Fibroblast of lung (primary cell): ENCODE measurements around the gene VASN. TPM values are rescaled to one million over a fixed set of nuclear protein-coding genes. Genes with fewer than 3 reads are reported as not detected.
"Not testable (repeated sequence)": the region's sequence is repeated elsewhere in the genome, so short reads cannot be mapped to it uniquely, and the experiment has no call there.

Experiments
- DNase-seq, 2 donors: peaks; one replicate each; pipeline versions ENCODE4 v3.0.0 to v3.0.0-alpha.2; 2010; ENCODE audit warnings: low read depth in 2 of 2
- H2AFZ ChIP-seq: 2 replicates; pipeline ENCODE4 v1.5.1; 2012; ENCODE audit warnings: low read length, control low read depth, inconsistent platforms
- H3K27ac ChIP-seq: 2 replicates; pipeline ENCODE4 v1.5.1; 2011; ENCODE audit warnings: low read length, control low read depth; ENCODE audit not compliant: insufficient read depth
- H3K27me3 ChIP-seq: 2 replicates; pipeline ENCODE4 v1.5.1; 2011; ENCODE audit warnings: mild to moderate bottlenecking, low read length; ENCODE audit not compliant: control insufficient read depth, insufficient read depth
- H3K36me3 ChIP-seq: 2 replicates; pipeline ENCODE4 v1.5.1; 2011; ENCODE audit warnings: low read length; ENCODE audit not compliant: control insufficient read depth, insufficient read depth
- H3K4me1 ChIP-seq: 2 replicates; pipeline ENCODE4 v1.5.1; 2011; ENCODE audit warnings: low read length; ENCODE audit not compliant: control insufficient read depth, insufficient read depth; ENCODE audit errors: extremely low read depth
- H3K4me2 ChIP-seq: 2 replicates; pipeline ENCODE4 v1.5.1; 2011; ENCODE audit warnings: low read length, control low read depth; ENCODE audit not compliant: insufficient read depth; ENCODE audit errors: extremely low read depth
- H3K4me3 ChIP-seq, 4 experiments: fragments of 200-600 bp in 1 of 4; sonication (generic) in 1 of 4; replicated peaks in 1 of 4; 2 replicates each; pipeline ENCODE4 v1.5.1; 2011 to 2016; ENCODE audit warnings: low read length in 4 of 4, low read depth in 3 of 4, mild to moderate bottlenecking in 3 of 4, control low read depth in 2 of 4, inconsistent platforms in 1 of 4, mixed read lengths in 1 of 4; ENCODE audit not compliant: insufficient read depth in 1 of 4; ENCODE audit errors: control extremely low read depth in 1 of 4
- H3K79me2 ChIP-seq: 2 replicates; pipeline ENCODE4 v1.5.1; 2012; ENCODE audit warnings: mild to moderate bottlenecking, low read length, inconsistent platforms; ENCODE audit not compliant: control insufficient read depth, insufficient read depth
- H3K9ac ChIP-seq: 2 replicates; pipeline ENCODE4 v1.5.1; 2011; ENCODE audit warnings: mild to moderate bottlenecking, low read length, control low read depth; ENCODE audit not compliant: insufficient read depth
- H3K9me3 ChIP-seq: 2 replicates; pipeline ENCODE4 v1.5.1; 2012; ENCODE audit warnings: low read depth, low read length; ENCODE audit not compliant: control insufficient read depth, insufficient read depth
- H4K20me1 ChIP-seq: 2 replicates; pipeline ENCODE4 v1.5.1; 2011; ENCODE audit warnings: low read length; ENCODE audit not compliant: control insufficient read depth, insufficient read depth; ENCODE audit errors: extremely low read depth
- CTCF ChIP-seq, 2 donors: IDR thresholded peaks in 1 of 2; conservative IDR thresholded peaks in 1 of 2; 1 replicate in 1 of 2; 2 replicates in 1 of 2; pipeline ENCODE4 v1.5.1; 2011 to 2012; ENCODE audit warnings: low read length in 2 of 2, control low read depth in 1 of 2, inconsistent platforms in 1 of 2, low read depth in 1 of 2, mild to moderate bottlenecking in 1 of 2
- EZH2 ChIP-seq: IDR thresholded peaks from 2 replicates; pipeline ENCODE4 v1.5.1; 2012; ENCODE audit warnings: low read length, control low read depth, mild to moderate bottlenecking; ENCODE audit errors: missing control alignments
- polyA plus RNA-seq, 2 donors: library from polyadenylated mRNA; depleted of rRNA in 1 of 2; stranded (reverse) in 1 of 2; unstranded in 1 of 2; fragments of >200 nt; gene quantifications; 2 replicates each; pipeline ENCODE4 v1.2.1, GENCODE V29; 2011 to 2012; ENCODE audit warnings: missing spikeins in 1 of 2
- total RNA-seq: library from RNA; depleted of rRNA; stranded (reverse); fragments of >200 nt; gene quantifications from 2 replicates; pipeline ENCODE4 v1.2.1, GENCODE V29; 2014

The VASN gene
- total and polyA plus RNA-seq, 2 donors (not counting 1 experiment from before 2014, with no cell fraction given) = 61.9 to 79.4 TPM

DNA sequence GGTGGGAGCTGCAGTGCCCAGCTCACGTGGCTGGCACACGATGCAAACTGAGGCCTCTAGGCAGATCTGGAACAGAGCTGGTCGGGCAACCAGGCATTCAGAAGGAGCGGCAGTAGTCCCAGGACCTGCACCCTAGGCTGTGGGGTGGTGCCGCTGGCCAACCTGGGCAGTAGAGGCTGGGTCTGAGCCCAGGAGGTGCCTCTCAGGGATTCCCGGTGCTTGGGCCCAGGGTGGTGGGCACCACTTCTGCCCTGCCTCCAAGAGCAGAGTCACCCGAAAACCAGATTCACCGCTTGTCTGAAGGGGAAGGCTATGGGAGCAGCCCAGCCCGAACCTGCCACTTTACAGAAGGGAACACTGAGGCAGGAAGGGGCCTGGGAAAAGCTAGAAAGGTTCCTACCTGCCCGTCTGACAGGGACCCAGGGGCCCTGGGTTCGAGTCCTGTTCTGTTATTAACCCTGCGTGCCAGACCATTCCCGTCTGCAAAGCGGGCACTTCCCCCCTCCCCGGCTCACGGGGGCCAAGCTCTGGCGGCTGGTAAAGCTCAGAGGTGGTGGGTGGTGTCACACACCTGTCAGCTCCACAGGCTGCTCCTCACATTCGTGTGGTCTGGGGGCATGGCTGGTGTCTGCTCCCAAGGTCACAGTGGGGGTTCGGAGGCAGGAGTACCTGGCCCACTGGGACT, 38.9 kb upstream of the VASN start:
- Histone ChIP-seq H3K4me2 (no peak overlapping the region), H3K79me2 (peaks cover 50% of the 10 kb centered on the region), H3K9ac (no peak overlapping the region), H3K27me3 (no peaks in the 10 kb centered on the region), H2AFZ (no peak overlapping the region), H3K27ac (no peak overlapping the region), H3K4me3 (no peak overlapping the region), H3K36me3 (peaks cover 27% of the 10 kb centered on the region), H3K9me3 (no peaks in the 10 kb centered on the region), H3K4me1 (peaks cover 15% of the 10 kb centered on the region), H4K20me1 (no peaks in the 10 kb centered on the region)
- DNase-seq = no peak
- TF ChIP-seq CTCF (conservative IDR thresholded peaks at IDR 0.05 in 1 of 2, IDR thresholded peaks at IDR 0.05 in 1 of 2; ENCODE audit: low read depth in 1 of 2, low read length in 2 of 2) = no peak
- TF ChIP-seq EZH2 = no peak

DNA sequence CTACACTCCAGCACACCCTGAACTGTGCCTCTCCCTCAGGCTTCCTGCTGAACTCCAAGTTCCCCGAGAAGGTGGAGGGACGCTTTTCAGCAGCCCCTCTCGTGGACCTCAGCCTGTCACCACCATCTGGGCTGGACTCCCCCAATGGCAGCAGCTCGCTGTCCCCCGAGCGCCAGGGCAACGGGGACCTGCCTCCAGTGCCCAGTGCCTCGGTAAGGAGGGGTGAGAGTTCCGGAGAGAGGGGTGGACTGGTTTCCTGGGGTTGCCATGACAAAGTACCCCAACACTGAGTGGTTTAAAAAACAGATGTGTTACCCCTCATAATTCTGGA, 38.4 kb upstream of the VASN start:
- H4K20me1 ChIP-seq = no peaks in the 10 kb centered on the region
- no peak overlapping the region for H3K4me2 ChIP-seq
- H3K79me2 ChIP-seq = peaks cover 46% of the 10 kb centered on the region

DNA sequence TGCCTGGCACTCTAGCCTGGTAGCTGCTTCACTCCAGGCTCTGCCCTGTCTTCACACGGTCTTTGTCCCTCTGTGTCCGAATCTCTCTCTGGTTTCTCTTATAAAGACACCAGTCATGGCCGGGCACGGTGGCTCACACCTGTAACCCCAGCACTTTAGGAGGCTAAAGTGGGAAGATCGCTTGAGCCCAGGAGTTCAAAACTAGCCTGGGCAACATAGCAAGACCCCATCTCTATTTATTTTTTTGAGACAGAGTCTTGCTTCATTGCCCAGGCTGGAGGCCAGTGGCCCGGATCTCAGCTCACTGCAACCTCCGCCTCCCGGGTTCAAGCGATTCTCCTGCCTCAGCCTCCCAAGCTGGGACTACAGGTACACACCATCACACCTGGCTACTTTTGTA, 37.9 kb upstream of the VASN start:
- Histone ChIP-seq H3K79me2 (peaks cover 42% of the 10 kb centered on the region), H3K36me3 (peaks cover 28% of the 10 kb centered on the region)
- not testable (repeated sequence) for H3K4me2 ChIP-seq, H3K27me3 ChIP-seq, H3K9ac ChIP-seq, H3K9me3 ChIP-seq, H4K20me1 ChIP-seq, H3K4me1 ChIP-seq, H2AFZ ChIP-seq, H3K4me3 ChIP-seq, DNase-seq, H3K27ac ChIP-seq

More for the DNA sequence above, 38.4 kb upstream of the VASN start:
- Histone ChIP-seq H3K27me3 (no peaks in the 10 kb centered on the region), H3K9ac (no peak overlapping the region), H3K27ac (no peak overlapping the region), H3K4me1 (peaks cover 12% of the 10 kb centered on the region), H3K4me3 (no peak overlapping the region), H2AFZ (no peak overlapping the region), H3K9me3 (no peaks in the 10 kb centered on the region), H3K36me3 (peaks cover 27% of the 10 kb centered on the region)
- TF ChIP-seq CTCF (conservative IDR thresholded peaks at IDR 0.05 in 1 of 2, IDR thresholded peaks at IDR 0.05 in 1 of 2; ENCODE audit: low read depth in 1 of 2, low read length in 2 of 2) = no peak
- no peak for TF ChIP-seq EZH2
- no peak for DNase-seq
